BJ (cell line): ENCODE results near the gene ARF5. TPM values are rescaled to one million over a fixed set of nuclear protein-coding genes. Genes with fewer than 3 reads are reported as not detected.
A peak's percentile ranks its signal among the peaks of the same experiment; 100 is the strongest.

Source experiments
- CTCF ChIA-PET: fragments of 350-600 bp; formaldehyde crosslinking; extraction: SDS; loops from one replicate; lab custom pipeline; 2021; ENCODE audit warnings: antibody characterized with exemption, inconsistent platforms; lab: Yijun Ruan, JAX
- POLR2A ChIA-PET: fragments of 300-600 bp; sonication (Branson Sonifier 250); formaldehyde crosslinking; extraction: SDS; loops from one replicate; lab custom pipeline; 2021; ENCODE audit warnings: antibody characterized with exemption; lab: Charles Lee
- DNase-seq: peaks from one replicate; pipeline ENCODE4 v3.0.0-alpha.2; 2011; ENCODE audit warnings: low read depth
- H3K27me3 ChIP-seq: 2 replicates; pipeline ENCODE4 v1.6.0; 2011; ENCODE audit warnings: low read length; ENCODE audit not compliant: control insufficient read depth, insufficient read depth
- H3K36me3 ChIP-seq: 2 replicates; pipeline ENCODE4 v1.5.1; 2011; ENCODE audit warnings: low read length; ENCODE audit not compliant: control insufficient read depth, insufficient read depth
- H3K4me3 ChIP-seq: 2 replicates; pipeline ENCODE4 v1.5.1; 2011; ENCODE audit warnings: low read depth, mild to moderate bottlenecking, control low read depth, low read length
- polyA plus RNA-seq: library from polyadenylated mRNA; depleted of rRNA; stranded (reverse); fragments of >200 nt; gene quantifications from 2 replicates; pipeline ENCODE4 v1.2.3, GENCODE V29; 2011
- TF ChIP-seq, protein P1 (sequence below): IDR thresholded peaks from 2 replicates; pipeline ENCODE4 v1.5.1; 2011; ENCODE audit warnings: low read depth, mild to moderate bottlenecking, control low read depth, inconsistent platforms, low read length, moderate library complexity; ENCODE audit not compliant: insufficient read depth

The ARF5 gene
- polyA plus RNA-seq, 1 experiment = 208 TPM

DNA sequence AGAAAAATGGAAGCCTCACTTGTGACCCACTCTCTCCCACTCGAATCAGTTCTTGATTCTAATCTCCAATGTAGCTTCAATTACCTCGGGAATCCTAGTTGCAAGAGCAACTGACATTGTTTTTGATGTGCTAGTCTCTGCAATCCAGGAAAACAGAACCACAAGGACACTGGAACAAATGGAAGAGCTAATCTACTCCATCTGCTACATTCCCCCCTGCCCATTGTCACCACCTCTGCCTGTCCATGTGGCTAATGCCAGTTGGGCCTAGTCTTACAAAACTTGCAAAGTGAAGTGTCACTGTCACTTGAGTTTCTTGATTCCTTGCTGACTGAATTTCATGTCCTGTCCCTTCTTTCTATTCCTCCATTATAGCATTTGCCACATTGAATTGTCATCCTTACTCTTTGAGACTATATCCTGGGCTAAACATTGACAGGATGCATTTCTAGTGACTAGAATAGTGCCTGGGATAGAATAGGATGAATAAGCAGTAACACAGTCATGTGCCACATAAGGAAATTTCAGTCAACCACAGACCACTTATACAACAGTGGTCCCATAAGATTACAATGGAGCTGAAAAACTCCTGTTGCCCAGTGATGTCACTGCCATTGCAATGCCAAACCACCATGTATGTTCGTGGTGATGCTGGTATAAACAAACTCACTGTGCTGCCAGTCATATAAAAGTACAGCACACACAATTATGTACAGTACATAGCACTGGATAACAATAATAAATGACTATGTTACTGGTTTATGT lies 16.3 kb upstream of the ARF5 start:
- POLR2A ChIA-PET = no interaction called here

DNA sequence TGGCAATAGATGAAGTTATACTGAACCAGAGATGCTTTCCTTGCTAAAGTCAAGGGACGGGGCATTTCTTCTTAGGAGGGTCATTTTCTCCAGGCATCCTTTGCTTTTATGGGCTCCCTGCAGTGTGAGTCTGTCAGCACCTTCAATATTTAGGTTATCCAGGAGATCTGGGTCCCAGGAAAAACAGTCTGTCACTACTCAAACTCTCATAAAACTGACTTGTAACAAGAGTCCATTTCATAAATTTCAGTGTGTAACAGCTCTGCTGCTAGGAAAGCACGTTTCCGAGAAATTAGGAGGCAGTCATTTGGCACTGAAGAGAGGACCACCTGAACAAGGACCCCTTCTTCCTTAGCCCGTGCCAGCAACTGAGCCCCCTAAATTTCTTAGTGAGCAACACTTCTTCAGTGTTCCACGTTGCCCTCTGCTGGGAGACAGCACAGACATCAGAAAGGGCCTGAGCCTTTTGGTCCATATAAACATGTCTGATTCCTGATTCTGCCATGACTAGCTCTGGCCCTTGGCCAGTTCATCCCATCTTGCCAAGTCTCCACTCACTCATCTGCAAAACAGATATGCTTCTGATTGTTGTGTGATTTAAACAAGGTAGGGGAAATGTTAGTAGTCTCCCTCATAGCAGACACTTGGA lies 10.1 kb upstream of the ARF5 start:
- Histone ChIP-seq H3K4me3 (no peak overlapping the region), H3K36me3 (peaks cover 16% of the 10 kb centered on the region), H3K27me3 (no peaks in the 10 kb centered on the region)
- TF ChIP-seq, protein P1, sequence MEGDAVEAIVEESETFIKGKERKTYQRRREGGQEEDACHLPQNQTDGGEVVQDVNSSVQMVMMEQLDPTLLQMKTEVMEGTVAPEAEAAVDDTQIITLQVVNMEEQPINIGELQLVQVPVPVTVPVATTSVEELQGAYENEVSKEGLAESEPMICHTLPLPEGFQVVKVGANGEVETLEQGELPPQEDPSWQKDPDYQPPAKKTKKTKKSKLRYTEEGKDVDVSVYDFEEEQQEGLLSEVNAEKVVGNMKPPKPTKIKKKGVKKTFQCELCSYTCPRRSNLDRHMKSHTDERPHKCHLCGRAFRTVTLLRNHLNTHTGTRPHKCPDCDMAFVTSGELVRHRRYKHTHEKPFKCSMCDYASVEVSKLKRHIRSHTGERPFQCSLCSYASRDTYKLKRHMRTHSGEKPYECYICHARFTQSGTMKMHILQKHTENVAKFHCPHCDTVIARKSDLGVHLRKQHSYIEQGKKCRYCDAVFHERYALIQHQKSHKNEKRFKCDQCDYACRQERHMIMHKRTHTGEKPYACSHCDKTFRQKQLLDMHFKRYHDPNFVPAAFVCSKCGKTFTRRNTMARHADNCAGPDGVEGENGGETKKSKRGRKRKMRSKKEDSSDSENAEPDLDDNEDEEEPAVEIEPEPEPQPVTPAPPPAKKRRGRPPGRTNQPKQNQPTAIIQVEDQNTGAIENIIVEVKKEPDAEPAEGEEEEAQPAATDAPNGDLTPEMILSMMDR = peak; percentile 35
- no peak for DNase-seq
- ChIA-PET POLR2A (no interaction called here), CTCF (interaction anchor here (0.6 to 0.9 kb wide), 3 partner anchors 9 to 14 kb away, joined by 3 to 5 read pairs (median 3); no protein-coding TSS in a partner anchor)

More for the DNA sequence above, 16.3 kb upstream of the ARF5 start:
- Histone ChIP-seq H3K27me3 (no peaks in the 10 kb centered on the region), H3K36me3 (0 out of 2 replicates have a peak, but pooled peaks cover 2% of the 10 kb centered on the region), H3K4me3 (no peak overlapping the region)
- no peak for DNase-seq
- CTCF ChIA-PET = interaction anchor here (0.6 to 1.6 kb wide), 2 partner anchors 9 to 685 kb away, joined by 4 read pairs; no protein-coding TSS in a partner anchor
- TF ChIP-seq, protein P1 = no peak

GRCh38 chr7:127578711-127579275 lies 9.4 kb upstream of the ARF5 start:
- no peak for DNase-seq
- peaks cover 16% of the 10 kb centered on the region for H3K36me3 ChIP-seq
- ChIA-PET POLR2A (no interaction called here), CTCF (interaction anchor here (0.6 to 0.9 kb wide), 3 partner anchors 10 to 15 kb away, joined by 3 to 5 read pairs (median 3); no protein-coding TSS in a partner anchor)
- no peak overlapping the region for H3K4me3 ChIP-seq
- TF ChIP-seq, protein P1 = no peak
- no peaks in the 10 kb centered on the region for H3K27me3 ChIP-seq

- no peaks in the 10 kb centered on the region for H3K27me3 ChIP-seq
Measured at GRCh38 chr7:127580612-127581011, 7.6 kb upstream of the ARF5 start.

More at GRCh38 chr7:127580612-127581011, 7.6 kb upstream of the ARF5 start:
- H3K4me3 ChIP-seq = no peak overlapping the region
- ChIA-PET CTCF (interaction anchor here (0.8 kb wide), 1 partner anchor 128 kb away, joined by 3 read pairs; no protein-coding TSS in a partner anchor), POLR2A (no interaction called here)
- TF ChIP-seq, protein P1 = no peak
- DNase-seq = no peak
- H3K36me3 ChIP-seq = peaks cover 15% of the 10 kb centered on the region
